GM18867 (cell line): Measurements from ENCODE around the gene ALDH1A1.

Source experiments
- ATAC-seq: cut with Tn5 transposase; IDR thresholded peaks from one replicate; pipeline ENCODE4 v1.9.1; 2021; ENCODE audit warnings: mild to moderate bottlenecking, moderate library complexity; ENCODE audit not compliant: unreplicated experiment

The ALDH1A1 gene

DNA sequence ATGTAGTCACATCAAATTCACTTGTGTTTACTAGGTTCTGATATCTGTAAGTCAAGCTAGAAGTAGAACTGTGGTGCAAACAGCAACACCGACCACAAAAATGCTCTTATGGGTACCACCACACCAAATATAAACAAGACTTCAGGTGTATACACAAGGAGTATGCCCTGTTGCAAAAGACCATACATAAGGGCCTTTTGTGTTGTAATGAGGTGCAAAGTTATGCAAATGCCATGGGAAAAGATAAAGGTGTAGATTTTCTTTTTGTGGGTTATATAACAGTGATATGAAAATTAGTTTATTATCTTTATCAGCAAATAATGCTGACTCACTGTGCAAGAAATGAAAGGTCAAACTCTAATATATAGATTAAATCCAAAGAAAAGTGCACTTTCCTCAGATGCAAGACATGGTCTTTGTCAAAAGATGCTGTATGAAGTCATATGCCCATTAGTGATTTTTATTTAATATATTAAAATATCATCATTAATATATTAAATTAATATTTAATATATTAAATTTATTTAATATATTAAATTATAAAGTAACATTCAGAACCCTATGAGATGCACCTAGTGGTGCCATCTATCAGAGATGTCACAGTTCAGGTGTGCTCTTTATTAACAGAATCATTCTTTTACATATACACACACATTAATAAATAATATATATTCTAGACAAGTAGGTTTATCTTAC is 26.7 kb upstream of the ALDH1A1 start:
- no peak for ATAC-seq

DNA sequence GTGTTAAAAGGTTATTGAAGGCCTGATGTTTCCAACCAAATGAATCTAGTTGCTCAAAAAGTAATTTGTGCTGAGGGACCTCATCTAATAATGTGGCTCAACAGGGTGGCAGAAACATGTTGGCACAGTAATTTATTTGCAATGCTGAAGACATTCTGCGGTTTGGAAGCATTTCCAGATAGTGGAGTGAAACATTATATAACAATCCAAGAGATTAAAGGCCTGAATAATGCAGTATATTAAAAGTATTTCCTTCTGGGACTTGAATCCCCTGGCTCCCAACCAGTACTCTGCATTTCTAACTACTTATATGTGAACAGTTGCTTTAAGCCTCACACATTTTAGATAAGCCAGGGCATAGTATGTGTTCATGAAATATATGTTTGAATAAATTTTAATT is 25.9 kb upstream of the ALDH1A1 start:
- ATAC-seq = no peak

DNA sequence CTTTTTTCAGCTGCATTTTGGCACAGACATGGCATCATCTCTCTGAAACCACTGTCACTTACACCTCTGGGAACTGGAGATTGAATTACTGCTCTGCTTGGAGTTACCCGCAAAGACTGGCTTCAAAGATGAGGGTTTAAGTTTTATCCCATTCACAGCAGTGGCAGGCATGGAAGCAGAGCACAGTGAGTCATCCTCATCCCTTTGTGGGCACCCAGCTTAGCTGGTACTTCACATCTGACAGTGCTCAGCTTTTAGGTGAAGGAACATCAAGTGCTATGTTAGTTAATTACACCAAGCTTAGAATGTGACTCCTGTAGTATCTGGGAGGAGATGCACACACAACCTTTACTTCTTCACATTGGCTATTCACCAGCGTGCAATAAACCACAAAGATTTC is 24.8 kb upstream of the ALDH1A1 start:
- ATAC-seq = no peak

DNA sequence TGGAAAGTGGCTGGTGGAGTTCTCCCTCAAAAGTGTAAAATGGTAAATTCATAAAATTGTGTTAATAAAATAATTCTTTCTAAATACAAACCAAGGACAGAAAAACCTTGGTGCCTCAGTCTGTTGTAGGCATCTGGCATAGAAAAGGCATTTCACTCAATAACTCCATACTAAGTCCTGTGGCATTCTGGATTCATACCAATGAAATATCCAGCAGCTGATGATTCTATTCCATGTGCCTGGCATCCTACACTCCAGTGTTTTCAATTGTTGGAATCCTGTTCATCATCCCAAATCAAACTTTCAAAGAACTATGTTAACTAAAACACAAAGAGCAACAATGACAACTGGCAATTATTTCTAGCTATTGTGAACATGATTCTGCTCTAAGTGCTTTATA is 21.6 kb upstream of the ALDH1A1 start:
- no peak for ATAC-seq

DNA sequence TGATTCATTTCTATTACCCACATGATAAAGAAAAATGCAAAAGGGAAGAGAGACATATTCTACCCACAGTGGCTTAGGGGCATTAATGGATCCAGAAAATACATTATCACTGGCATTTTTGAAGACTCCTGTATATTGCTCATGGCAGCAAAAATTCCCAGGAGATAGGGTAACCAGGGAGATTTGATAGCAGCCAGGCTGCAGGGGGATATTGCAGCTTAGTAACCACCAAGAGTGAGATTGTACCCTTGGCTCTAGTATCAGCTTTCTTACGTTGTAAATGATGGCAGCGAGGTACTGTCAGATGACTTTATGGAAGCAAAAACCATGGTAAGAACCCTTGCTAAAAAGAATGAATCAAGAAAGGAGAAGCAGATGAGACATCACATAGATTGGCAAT is 19.8 kb upstream of the ALDH1A1 start:
- no peak for ATAC-seq

DNA sequence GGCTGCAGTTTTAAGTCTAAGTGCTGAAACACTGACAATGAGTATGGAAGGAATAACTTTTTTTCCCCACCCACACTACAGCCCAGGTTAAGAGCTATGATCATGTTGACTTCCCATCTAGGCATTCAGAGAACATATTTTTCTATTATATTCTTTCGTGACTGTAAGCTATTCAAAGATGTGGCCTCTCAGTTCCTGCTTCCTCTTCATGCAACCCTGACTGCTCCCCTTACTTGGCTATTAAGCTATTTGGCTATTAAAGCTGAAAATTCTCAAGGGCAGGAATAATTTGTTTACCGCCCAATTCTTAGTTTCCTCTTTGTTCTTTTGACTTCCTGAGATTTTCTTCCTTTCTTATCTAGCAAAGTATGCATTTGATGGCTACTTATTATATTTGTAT is 18.6 kb upstream of the ALDH1A1 start:
- no peak for ATAC-seq

DNA sequence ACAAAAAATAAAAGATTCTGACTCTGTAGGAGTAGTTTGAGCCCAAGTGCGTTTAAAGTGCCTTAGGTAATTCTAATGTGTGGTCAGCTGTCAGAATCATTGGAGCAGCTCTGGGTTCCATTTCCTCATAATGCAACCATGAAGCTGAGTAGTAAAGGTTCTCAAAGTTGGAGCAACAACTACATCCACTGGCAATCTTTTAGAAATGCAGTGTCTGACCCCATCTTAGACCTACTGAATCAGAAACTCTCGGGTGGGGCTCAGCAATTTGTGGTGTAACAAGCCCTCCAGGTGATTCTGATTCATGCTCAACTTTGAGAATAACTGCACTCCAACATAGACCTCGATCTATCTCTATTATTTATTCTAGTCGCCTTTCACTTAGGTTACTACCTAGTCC is 7.6 kb upstream of the ALDH1A1 start:
- peak; percentile 37 for ATAC-seq

DNA sequence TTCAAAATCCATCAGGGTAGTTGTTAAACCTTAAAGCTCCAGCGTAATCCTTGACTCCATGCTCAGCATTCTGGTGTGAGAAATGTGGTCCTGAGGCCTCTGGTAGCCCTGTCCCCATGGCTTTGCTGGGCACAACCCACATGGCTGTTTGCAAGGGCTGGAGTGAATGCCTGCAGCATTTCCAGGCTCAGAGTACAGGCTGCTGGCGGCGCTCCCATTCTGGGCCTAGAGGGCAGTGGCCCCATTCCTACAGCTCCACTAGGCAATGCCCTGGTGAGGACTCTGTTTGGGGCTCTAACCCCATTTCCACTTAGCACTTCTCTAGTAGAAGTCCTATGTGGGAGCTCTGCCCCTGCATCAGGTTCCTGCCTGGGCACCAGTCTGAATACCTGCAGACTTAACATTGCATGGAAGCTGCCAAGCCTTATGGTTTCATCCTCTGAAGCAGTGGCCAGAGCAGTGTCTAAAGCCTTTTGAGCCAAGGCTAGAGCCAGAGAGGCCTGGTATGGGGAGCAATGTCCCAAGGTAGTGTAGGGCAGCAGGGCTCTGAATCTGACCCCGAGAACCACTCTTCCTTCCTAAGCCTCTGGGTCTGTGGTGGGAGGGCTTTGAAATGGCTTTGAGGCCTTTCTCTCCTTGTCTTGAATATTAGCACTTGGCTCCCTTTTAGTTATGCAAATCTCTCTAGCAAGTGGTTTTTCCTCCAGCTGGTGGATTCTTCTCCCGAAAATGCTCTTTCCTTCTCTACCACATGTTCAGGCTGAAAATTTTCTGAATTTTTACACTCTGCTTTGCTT is 5.8 kb upstream of the ALDH1A1 start:
- no peak for ATAC-seq

DNA sequence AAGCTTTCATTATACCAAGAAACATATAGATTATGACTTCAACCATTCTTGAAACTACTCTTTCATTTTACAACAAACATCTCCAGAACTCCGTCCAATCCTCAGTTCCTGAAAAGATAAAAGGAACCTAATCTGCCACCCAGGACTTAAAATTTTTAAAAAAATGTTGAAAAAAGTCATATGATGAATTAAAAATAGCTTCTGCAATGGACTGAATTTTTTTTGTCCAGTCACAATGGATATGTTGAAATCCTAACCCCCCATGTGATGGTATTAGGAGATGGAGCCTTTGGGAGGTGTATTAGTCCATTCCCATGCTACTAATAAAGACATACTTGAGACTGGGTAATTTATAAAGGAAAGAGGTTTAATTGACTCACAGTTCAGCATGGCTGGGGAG is 2.7 kb upstream of the ALDH1A1 start:
- no peak for ATAC-seq

DNA sequence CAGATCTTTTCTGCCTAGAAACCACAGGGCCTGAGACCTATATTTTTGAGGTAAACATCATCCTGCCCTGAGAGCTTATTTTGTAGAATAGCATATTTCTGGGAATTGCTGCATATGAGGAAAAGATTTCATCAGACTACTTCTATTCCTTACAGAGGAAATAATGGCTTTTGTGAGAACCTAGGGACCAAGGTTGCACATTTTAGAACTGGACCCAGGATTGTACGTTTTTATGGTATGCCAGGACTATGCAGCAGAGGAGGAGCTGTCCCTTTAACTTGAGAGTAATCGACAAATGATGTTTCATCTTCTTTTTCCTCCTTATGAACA is 2.2 kb upstream of the ALDH1A1 start:
- no peak for ATAC-seq

DNA sequence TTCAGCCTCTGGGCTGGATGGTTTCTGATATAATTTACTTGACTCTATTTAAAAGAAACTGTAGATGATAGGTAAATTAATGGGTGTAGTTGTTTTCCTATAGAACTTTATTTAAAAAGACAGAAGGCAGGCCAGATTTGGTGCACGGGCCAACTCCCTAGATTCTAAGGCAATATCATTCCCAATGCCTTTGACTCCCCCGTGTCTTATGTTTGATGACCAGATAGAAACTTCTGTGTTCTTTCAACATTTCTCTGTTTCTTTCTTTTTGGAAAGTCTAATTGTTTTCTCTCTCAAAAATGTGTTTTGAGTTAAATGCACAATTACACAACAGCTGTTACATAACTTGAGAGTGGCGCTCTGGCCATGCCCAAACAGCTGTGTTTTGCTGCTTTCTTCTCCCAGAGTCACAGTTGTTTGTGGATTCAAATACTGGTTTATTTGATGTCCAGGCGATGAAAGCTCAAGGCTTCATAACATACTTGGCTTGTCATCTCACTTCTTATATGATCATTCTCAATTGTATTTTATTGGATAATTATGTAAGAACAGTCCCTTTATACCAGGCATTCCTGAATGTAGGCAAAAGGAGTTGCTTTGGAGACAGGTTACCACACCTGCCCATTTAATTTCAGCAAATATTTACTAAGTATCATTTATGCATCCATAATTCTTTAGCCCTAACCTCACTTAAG is 1.7 kb upstream of the ALDH1A1 start:
- ATAC-seq = no peak

DNA sequence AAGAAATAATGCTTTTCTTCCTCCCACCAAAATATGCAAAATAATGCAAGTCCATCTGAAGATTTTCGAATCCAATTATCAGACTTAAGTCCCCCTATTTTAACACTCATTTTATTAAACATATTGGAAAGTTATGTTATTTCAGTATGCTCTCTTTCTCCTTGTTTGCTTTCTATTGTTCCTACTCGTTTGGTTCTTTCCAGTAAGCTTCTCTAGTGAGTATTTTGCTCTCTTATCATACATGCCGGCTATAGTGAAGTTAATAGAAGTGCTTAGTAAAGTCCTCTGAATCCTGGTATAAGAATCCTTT is 517 bp downstream of the ALDH1A1 start:
- no peak for ATAC-seq

DNA sequence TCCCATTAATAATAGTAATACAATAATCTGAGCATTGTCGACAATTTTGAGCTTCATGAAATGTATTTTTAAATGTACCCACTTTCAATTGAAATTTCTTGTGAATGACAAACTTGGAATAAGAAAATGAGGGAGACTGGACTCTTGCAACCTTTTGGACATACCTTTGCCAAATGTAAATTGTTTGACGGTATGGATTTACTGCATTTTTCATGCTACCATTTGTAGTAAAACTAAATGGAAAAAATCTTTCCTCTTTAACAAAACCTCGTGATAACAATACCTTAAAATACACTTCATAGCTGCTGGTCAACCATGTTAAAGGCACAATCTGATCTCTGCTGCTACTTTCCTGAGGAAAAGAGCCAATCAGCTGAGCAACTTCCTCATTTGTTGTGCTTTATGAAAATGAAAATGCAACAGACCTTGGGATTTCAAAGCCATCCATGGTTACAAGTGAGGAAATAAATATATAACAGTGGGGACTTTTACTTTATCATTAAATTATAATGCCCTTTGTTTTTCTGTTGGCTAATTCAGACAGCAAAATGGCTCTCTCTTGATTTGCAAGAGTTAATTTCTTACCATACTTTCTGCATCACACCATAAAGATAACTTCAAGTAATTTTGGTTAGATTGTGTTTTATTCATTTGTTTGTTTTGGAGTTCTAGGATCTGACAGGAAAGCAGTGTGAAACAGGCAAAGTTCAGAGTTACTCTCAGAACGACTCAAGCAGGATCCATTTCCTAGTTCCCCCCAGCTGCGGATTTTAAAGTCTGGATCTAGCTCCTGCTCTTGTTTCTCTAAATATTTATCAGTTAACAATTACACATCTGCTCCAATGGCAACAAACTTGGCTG is 1.1 kb downstream of the ALDH1A1 start:
- no peak for ATAC-seq

DNA sequence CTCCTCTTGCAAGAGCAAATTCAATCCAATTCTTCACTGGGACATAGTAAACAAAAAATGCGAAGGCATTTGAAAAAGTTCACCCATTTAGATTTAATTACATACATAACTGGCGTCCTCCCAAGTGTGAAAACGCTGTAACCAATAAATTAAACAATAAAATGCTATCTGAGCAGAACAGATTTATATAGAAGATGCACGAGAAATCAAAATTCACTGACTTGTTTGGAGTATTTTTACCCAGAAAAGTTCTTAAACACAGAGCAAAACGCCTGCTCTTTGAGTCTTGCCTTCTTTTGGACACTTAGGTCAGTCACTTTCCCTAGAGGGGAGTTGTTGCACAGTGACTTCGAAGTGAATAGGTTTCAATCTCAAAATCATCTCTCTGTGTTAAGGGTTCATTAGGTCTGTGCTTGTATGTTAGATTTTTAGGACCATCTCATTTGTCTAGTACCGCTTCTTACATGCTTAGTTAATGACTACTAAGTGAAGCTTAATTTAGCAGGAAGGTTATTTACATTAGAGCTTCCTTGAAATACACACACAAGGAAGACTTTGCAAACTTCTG is 1.9 kb downstream of the ALDH1A1 start:
- no peak for ATAC-seq

DNA sequence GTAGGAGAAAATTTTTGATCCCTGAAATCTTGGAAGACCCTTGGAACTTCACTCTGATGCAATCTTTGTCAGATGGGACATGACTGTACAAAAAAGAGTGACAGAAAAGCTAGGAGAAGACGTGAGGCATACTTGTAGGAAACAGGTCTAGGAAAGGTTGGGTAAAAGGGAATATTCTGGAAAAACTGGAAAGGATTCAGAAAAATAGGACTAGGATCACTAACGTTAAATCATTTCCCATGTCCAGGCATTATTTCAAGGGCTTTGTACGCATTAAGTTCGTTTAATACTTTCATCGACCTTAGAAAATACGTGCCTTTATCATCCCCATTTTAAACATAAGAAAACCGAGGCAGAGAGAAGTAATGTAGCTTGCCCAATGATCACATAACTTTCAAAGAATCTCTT is 2.9 kb downstream of the ALDH1A1 start:
- no peak for ATAC-seq

DNA sequence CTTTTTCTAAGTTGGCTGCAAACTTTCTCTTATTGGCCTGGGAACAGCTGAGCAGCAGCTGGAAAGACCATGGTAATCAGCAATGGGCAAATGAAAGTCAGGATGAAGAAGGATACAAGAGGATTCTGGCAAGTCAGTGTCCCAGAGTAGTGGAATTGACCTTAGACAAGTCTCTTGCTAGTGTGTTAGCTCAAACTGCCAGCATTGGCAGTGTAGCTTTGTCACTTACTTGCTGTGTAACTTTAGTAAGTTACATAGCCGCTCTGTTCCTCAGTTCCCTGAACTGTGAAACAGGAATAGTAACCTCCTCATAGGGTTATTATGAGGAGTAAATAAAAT is 3.6 kb downstream of the ALDH1A1 start:
- ATAC-seq = no peak

DNA sequence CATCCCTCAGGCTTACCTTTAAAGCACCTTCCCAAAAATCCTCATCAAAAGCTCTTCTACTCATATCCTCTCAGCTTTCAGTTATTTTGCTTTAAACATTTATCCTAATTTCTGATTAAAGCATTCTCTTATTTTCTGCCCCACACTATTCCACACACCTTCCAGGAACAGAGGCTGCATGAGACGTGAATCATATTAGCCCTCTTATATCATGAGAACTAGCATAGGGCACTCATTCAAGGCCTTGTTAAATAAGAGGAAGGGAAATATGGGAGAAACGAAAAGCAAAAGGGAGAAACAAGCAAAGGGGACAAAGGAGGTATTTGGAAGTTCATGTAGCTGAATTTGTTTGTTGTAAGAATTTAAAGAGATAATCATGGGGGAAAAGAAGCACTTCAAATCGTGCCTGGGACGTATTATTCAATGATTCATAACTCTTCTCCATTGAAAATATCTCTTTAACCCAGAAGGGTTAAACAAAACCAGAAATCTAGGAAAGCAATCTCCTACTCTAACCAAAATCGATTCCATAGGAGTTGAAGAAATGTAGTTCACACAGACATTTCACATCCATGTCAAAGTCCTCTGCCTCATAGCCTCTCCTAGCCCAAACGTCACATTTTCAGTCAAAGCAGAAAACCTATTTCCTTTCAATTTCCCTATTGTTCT is 4.1 kb downstream of the ALDH1A1 start:
- no peak for ATAC-seq

DNA sequence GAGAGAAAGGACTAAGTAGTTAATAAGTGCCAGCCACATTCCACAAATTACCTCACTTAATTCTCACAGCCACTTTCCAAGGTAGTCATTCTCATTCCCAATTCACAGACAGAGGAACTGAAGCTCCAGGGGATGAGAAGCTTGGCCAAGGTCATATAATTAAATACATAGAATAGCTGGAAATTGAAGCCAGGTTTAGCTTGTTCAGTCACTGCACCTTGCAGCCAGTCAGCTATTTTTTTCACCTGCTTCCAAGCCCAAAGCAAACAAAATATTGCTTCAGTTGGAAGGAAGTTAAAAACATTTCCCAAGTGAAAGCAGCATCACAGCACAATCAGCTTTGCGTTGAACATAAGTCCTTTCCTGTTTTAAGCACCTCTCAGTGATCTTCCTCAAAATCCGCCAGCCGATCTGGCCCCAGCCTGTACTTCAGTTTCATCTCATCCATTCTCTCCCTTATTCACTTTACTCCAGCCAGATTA is 4.8 kb downstream of the ALDH1A1 start:
- no peak for ATAC-seq

DNA sequence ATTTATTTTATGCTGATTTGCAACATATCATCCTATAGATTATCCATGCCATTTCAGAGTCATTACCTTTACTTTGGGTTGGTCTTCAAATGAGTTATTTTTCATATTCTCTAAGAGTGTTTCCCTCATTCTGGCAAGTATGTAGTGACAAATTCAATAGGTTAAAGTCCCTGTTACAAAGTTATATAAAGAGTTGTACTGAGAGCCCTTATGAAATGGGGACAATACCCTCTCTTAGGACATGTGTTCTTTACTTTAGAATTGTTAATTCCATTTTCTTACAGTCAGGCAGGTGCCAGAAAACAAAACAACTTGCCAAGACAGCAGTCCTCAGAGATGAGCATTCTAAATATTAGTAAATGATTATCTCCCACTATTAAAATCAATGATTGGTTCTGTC is 6.0 kb downstream of the ALDH1A1 start:
- no peak for ATAC-seq

DNA sequence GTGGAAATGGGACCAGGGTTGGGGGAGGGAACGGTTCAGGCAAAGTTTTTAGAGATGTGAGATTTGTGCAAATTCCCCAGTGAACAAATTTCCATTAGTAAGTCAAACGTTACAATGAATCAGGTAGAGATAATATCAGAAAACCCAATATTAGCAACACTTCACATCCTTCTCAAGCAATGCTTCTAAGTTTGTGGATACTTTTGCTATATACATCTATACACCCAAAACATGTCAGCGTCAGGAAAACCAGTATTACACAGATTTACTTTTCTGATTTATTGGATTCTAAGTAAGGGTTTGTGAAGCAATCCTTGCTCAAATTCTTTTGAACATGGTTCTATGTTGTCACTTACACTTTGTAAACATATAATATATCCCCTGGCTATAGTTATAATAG is 6.5 kb downstream of the ALDH1A1 start:
- no peak for ATAC-seq

DNA sequence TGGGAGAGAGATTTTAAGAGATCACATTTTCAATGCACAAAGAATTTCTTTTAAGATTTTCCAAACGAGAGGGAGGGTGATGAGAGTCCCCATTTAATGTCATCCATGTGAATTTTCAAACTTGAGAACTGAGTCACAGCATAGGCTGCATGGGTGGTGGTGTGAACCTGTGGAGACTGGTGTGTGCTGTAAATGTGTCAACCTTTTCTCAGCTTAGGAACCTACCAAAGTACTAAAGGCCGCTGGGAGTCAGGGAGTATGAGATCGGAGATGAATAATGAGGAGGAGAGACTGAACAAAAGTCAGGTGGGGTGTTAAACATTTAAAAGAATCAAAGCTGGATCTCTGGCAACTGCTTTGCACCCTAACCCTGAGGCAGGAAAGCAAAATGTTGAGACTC is 7.5 kb downstream of the ALDH1A1 start:
- no peak for ATAC-seq
